K562 (cell line): ENCODE results near the gene STARD13. TPM values are rescaled to one million over a fixed set of nuclear protein-coding genes. Genes with fewer than 3 reads are reported as not detected.

Experiments
- ARID3A ChIP-seq: IDR thresholded peaks from 2 replicates; pipeline ENCODE4 v1.6.1; 2012; ENCODE audit warnings: low read depth, low read length, improper control_type of control experiment, borderline replicate concordance
- KAT7 ChIP-seq: sonication (generic); formaldehyde crosslinking; IDR thresholded peaks from 2 replicates; pipeline ENCODE4 v1.8.0; 2022; ENCODE audit warnings: missing genetic modification reagents, mild to moderate bottlenecking, borderline replicate concordance
- MAX ChIP-seq: sonication (generic); formaldehyde crosslinking; IDR thresholded peaks from 2 replicates; pipeline ENCODE4 v1.9.0; 2022; ENCODE audit warnings: mild to moderate bottlenecking, missing genetic modification reagents
- NBN ChIP-seq: fragments of 450-650 bp; IDR thresholded peaks from 2 replicates; pipeline ENCODE4 v1.6.1; 2016; ENCODE audit warnings: low read depth, mild to moderate bottlenecking
- NKRF ChIP-seq: fragments of 450-650 bp; IDR thresholded peaks from 2 replicates; pipeline ENCODE4 v1.6.1; 2016; ENCODE audit warnings: borderline replicate concordance
- PRMT5 ChIP-seq: sonication (generic); formaldehyde crosslinking; IDR thresholded peaks from 2 replicates; pipeline ENCODE4 v1.5.0; 2020; ENCODE audit warnings: missing genetic modification reagents
- YBX1 ChIP-seq: fragments of 450-650 bp; IDR thresholded peaks from 2 replicates; pipeline ENCODE4 v1.7.1; 2016; ENCODE audit warnings: mild to moderate bottlenecking
- ZC3H4 ChIP-seq: sonication (generic); formaldehyde crosslinking; IDR thresholded peaks from 2 replicates; pipeline ENCODE4 v1.9.0; 2021; ENCODE audit warnings: missing genetic modification reagents, borderline replicate concordance
- ZNF699 ChIP-seq: fragments of 250-450 bp; sonication (Bioruptor Pico); IDR thresholded peaks from 2 replicates; pipeline ENCODE4 v1.8.0; 2021; ENCODE audit warnings: mild to moderate bottlenecking, moderate library complexity; ENCODE audit not compliant: insufficient replicate concordance
- polyA plus RNA-seq, 8 experiments: library from polyadenylated mRNA; depleted of rRNA in 4 of 8; stranded (reverse) in 5 of 8; unstranded in 3 of 8; fragments of >200 nt; fragmentation: Nextera tagmentation in 2 of 8; fragmentation: Illumina TruSeq in 1 of 8; extraction: Ambion mirVana in 2 of 8; extraction: Trizol in 1 of 8; gene quantifications; 2 replicates each; pipeline versions ENCODE4 v1.2.1 to v1.2.3, GENCODE V29; 2011 to 2014; ENCODE audit warnings: inconsistent platforms in 1 of 8, missing spikeins in 1 of 8
- total RNA-seq, 7 experiments: library from RNA; depleted of rRNA in 6 of 7; stranded (reverse); fragments of >200 nt in 6 of 7; fragmentation: Illumina TruSeq in 2 of 7; extraction: Trizol in 2 of 7; gene quantifications; 2 replicates each; pipeline versions ENCODE4 v1.2.1 to v1.2.3, GENCODE V29; 2011 to 2021; ENCODE audit warnings: low replicate concordance in 1 of 7
- TF ChIP-seq, protein P1 (sequence below): fragments of 250-450 bp; sonication (Bioruptor Pico); IDR thresholded peaks from 2 replicates; pipeline ENCODE4 v1.8.0; 2022; ENCODE audit warnings: inconsistent platforms

Gene STARD13
- total and polyA plus RNA-seq, 9 of the 15 experiments (the other 6 are each of a cell fraction or from before 2014, with no cell fraction given): 0.11 TPM; not detected in 8

GRCh38 chr13:33259296-33259695, 26.3 kb downstream of the STARD13 start (continued):
- TF ChIP-seq ARID3A (no peak), MAX (no peak), NBN (no peak), YBX1 (no peak), PRMT5 (CRISPR knock-in tag) (no peak), NKRF (no peak), ZNF699 (no peak), KAT7 (no peak), ZC3H4 (no peak)
- TF ChIP-seq, protein P1, sequence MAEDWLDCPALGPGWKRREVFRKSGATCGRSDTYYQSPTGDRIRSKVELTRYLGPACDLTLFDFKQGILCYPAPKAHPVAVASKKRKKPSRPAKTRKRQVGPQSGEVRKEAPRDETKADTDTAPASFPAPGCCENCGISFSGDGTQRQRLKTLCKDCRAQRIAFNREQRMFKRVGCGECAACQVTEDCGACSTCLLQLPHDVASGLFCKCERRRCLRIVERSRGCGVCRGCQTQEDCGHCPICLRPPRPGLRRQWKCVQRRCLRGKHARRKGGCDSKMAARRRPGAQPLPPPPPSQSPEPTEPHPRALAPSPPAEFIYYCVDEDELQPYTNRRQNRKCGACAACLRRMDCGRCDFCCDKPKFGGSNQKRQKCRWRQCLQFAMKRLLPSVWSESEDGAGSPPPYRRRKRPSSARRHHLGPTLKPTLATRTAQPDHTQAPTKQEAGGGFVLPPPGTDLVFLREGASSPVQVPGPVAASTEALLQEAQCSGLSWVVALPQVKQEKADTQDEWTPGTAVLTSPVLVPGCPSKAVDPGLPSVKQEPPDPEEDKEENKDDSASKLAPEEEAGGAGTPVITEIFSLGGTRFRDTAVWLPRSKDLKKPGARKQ (CRISPR knock-in tag): no peak
